Femur (tissue), 1 donor: ENCODE measurements around the gene KDM3B.
"Not testable (repeated sequence)": the region's sequence is repeated elsewhere in the genome, so short reads cannot be mapped to it uniquely, and the experiment has no call there.

ENCODE experiments used
- DNase-seq: peaks from one replicate; pipeline ENCODE4 v3.0.0-alpha.2; 2017

The KDM3B gene, protein sequence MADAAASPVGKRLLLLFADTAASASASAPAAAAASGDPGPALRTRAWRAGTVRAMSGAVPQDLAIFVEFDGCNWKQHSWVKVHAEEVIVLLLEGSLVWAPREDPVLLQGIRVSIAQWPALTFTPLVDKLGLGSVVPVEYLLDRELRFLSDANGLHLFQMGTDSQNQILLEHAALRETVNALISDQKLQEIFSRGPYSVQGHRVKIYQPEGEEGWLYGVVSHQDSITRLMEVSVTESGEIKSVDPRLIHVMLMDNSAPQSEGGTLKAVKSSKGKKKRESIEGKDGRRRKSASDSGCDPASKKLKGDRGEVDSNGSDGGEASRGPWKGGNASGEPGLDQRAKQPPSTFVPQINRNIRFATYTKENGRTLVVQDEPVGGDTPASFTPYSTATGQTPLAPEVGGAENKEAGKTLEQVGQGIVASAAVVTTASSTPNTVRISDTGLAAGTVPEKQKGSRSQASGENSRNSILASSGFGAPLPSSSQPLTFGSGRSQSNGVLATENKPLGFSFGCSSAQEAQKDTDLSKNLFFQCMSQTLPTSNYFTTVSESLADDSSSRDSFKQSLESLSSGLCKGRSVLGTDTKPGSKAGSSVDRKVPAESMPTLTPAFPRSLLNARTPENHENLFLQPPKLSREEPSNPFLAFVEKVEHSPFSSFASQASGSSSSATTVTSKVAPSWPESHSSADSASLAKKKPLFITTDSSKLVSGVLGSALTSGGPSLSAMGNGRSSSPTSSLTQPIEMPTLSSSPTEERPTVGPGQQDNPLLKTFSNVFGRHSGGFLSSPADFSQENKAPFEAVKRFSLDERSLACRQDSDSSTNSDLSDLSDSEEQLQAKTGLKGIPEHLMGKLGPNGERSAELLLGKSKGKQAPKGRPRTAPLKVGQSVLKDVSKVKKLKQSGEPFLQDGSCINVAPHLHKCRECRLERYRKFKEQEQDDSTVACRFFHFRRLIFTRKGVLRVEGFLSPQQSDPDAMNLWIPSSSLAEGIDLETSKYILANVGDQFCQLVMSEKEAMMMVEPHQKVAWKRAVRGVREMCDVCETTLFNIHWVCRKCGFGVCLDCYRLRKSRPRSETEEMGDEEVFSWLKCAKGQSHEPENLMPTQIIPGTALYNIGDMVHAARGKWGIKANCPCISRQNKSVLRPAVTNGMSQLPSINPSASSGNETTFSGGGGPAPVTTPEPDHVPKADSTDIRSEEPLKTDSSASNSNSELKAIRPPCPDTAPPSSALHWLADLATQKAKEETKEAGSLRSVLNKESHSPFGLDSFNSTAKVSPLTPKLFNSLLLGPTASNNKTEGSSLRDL (N-terminal part only)

DNA sequence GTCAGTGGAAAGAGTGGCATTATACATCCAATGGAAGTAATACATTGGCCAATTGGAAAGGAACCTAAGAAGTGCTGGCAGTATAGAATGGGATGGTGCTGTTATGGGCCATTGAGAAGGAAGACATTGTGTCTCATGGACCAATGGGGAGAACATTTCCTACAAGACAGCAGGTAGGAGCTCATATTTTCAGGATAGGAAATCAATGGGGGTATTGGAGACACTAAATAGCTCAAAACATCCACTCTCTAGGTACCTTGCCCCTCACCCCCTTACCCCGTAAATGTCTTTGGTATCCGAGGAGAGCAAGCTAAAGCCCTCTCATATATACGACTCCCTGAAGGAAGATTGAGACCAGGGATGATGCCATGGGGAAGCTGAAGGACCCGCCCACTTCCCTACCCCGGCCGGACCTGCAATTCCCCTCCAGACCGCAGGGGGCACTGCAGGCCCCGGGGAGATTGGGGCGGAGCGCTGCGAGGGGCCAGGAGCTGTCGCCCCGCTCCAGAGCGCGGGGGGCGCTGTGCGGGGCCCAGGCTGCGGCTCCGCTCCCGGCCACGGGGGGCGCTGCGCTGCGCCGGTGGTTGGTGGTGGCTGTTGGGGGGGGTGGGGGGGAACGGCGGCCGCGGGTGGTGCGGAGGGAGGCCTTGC lies at the start of gene KDM3B:
KDM3B (plus strand) TSS at position 615 of the 651 bp plus-strand sequence. CDS start 111 bp downstream, outside the sequence.
- peak; percentile 93 for DNase-seq

DNA sequence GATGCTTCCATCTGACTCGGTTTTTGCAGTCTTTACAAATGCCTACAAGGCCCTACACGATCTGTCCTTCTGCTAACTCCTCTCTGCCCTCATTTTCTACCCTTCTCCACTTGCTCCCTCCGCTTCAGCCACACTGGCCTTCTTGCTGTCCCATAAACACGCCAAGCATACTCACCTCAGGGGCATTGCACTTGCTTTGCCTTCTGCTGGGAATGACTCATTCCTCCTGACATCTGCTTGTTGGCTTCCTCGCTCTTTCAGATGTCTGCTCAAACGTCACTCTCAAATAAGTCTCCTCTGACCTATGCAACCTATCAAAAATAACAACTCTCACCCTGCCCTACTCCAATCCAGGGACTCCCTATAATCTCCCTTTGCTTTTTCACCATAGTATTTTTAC lies 49.1 kb upstream of the KDM3B start:
- no peak for DNase-seq

DNA sequence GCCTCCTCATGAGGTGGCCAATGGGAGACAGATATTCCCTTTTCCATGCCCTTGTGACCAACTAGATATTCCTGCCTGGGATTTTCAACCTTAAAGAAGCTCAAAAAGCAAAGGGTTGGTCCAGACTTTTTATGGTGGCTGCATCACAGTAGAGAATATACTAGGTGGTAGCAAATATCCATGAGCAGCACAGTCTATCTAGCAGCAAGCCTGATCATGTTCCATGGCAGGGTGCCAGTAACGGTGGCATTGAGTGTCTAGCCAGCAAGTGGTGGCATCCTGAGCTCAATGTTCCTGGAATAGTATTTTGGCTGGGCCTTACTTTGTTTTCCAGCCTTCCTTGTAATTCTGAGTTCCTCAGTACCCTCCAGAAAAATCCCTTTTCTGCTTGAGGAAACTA lies 46.7 kb upstream of the KDM3B start:
- peak; percentile 37 for DNase-seq

DNA sequence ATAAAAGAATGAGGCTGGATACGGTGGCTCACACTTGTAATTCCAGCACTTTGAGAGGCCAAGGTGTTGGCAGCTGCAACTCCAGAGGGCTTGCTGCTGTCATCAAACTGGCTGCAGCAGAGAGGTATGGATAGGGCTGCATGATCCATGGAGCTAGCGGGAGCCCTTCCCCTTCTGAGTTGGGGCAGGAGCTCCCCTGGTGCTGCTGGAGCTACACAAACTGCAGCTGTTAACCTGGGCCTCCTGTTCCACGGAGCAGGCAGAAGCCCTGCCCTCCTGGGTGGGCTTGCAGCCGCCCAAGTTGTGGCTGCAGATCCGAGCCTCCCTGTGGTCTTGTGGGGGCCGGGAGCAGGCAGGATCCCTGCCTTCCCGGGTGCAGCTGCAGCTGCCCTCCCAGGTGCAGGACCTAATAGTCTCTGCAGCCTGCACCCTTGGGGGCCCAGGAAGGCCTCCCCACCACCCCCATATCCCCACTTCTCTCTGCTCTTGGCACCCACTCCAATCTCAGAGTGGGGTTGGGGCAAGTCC lies 36.7 kb upstream of the KDM3B start:
- no peak for DNase-seq

DNA sequence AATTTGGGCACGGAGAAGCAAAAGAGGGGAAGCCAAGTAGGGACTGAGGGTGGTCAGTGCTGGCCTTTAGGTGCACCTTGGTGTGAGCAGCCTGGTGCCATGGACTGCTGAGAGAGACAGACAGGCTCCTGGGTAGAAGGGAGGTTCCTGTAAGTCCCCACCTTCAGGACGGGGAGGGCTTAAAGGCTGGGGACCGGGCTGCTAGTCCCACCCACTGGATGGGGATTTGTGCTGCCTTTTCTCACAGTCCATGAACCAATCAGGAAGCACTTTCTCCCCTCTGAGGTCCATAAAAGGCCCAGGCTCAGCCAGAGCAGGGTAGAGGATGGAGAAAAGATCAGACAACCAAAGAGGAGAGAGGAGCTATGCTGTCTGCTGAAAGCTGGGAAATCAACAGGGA lies 36.1 kb upstream of the KDM3B start:
- no peak for DNase-seq

DNA sequence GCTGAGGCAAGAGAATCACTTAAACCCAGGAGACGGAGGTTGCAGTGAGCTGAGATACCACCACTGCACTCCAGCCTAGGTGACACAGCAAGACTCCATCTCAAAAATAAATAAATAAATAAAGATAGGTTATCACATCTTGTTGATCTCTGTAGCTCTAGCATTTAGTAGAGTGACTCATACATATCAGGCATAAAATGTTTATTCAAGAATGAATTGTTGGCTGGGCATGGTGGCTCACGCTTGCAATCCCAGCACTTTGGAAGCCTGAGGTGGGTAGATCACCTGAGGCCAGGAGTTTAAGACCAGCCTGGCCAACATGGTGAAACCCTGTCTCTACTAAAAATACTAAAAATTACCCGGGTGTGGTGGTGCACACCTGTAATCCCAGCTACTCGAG lies 34.3 kb upstream of the KDM3B start:
- not testable (repeated sequence) for DNase-seq

DNA sequence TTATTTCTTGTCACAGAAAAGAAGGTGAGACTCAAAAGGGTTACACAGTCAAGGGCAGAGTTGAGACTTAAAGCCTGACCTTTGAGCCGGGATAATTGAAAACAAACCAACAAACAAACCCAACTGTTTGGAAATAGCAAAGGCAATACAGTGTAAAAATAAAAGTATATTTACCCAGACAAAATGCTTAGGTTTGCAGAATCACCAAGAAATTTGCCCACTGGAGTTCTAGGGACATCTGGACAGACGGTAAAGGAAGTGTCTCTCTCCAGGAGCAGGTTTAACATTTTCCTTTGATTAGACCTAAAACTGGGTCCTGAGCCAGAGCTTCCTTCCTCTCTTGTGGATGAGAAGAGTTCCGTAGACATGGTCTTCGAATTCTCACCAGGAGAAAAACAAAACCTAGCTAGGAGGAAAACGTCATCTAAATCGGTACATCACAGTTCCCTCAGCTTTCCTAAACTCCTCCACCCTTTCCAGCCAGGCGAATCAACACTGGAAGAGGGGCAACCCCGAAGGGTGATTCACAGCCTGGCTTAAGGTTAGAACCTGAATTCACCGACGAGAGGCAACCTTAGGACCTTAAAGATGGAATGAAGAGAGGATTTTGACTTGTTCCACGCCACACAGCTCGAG lies 21.6 kb upstream of the KDM3B start:
- DNase-seq = no peak

DNA sequence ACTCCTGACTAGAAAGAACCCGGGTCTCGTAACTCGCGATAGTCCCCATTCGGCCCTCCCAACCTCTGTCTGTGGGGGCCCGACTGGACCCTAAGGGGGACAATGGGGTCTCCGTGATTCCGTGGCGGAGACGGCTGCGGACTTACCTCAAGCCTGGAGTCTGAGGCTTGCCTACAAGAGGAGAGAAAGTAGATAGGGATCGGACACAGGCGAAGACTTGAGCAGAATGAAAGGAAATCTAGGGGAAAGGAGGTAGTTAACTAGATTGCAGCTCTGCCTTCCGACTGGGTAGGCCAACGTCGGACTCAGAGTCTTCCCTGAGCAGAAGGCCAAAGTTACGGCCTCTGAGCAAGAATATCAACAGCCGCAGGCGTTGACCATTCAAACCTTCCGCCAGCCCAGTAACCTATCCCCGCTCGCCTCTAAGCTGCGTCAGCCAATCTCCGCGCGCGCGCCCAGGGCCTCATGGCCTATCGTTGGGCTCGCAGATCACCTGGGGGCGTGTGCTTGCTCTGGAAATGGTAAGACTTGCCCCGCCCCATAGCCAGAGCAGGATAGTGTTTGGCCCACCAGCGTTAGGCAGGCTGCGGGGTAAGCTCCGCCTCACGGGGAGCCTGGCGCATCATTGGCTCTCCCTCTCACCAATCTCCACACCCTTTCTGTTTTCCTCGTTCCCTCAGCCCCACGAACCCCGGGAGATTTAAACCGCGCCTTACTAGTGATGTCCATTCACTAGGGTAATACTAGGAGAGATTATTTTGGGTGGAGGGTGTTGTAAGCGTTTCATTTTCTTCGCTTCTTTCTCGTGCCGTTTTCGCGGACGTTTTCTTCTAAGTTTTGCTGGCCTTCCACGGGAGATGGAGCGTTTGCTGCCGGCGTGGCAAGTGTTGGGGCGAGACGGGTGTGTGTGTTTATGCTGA lies 20.8 kb upstream of the KDM3B start, which contains the start of gene CDC25C:
CDC25C (minus strand) TSS at position 356 of the 920 bp plus-strand sequence. CDS start 624 bp downstream, outside the sequence.
- DNase-seq = peak; percentile 99

DNA sequence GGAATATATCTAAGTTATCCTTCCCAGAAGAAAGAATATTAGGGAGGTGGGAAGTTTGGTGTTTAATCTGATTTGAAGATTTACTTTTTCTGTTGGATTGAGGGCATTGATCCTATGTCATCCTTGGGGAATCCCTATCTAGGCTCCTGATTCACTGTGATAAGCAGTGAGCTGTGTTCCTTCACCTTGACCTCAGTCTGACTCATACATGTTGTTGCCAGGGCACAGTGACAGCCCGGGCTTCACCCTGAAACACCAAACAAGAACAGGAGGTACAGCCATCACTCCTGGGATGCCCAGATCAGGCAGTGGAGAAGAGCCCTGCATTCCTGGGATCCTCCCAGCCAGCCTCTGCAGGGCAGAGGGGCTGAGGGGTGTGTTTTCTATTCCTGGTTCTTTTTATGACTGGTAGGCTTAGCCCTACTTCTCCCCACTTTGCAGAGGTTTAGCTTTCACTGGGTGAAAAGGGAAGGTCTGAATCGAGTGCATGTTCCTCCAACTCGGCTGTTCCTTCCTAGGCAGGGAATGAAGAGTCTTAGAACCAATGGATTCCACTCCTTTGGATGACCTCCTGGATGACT lies 17.5 kb upstream of the KDM3B start:
- DNase-seq = no peak

DNA sequence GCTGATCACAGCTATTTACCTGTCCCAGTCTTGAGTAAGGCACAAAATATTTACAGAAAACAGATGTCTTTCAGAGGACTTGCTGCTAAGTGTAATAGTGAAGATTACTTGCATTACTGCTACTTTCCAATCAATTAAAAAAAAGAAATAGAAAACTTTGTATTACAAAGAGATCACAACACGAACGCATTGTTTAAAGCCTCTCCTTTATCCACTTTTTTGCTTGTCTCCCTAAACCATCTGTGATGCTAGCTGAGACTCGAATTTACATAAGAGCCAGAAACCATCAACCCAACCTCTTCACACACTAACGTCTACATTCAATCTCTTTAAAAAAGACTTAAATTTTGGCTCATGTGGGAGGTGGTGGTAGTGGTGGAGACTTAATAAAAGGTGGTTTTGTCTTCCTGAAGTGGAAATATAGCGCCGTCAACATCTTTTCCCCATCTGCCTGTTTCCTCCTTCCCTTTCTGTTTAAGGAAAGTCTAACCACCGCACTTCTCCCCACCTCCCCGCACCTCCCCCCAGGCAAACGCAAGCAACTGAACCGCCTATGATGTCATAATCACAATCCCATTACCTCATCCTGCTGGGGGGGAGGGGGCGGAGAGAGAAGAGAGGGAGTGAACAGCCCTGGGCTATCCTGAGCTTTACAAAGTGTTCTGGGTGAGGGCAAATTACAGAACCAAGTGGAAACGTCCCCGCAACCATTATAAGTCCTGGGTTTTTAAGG lies 15.4 kb upstream of the KDM3B start:
- no peak for DNase-seq

DNA sequence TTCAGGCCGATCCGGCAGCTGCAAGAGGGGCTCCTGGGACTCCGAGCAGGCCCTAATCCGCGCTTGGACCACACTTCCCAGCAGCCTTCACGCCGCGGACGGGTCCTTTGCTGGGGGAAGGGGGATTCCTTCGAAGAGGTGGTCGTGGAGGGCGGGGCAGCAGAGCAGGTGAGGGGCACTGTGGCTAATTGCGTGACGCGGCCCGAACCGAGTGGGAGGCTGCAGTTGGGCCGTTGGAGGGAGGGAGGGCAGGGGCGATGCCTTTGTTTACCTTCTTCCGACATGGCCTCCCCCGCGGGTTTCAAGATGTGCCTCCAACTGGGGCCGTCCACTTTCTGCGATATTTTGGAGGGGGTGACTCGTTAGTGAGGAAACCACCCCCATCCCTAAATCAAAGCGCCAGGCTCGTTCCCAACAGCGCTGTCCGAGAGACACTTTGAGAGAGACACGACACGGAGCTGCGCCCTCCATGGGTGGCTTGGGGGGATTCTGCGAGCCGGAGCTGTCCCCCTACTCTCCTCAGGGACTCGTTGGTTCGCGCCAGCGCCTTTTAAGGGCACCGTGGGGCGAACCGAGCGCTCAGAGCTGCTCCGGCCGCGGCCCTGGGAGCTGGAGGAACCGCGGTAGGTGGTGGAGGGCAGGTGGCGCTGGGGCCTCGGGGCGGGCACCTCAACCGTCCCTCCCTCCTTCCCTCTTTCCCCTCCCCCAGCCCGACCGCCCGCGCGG lies 14.6 kb upstream of the KDM3B start, which contains the start of gene FAM53C:
FAM53C (plus strand) TSS at position 582 of the 726 bp plus-strand sequence. CDS start 3,070 bp downstream, outside the sequence.
- DNase-seq = peak; percentile 95

DNA sequence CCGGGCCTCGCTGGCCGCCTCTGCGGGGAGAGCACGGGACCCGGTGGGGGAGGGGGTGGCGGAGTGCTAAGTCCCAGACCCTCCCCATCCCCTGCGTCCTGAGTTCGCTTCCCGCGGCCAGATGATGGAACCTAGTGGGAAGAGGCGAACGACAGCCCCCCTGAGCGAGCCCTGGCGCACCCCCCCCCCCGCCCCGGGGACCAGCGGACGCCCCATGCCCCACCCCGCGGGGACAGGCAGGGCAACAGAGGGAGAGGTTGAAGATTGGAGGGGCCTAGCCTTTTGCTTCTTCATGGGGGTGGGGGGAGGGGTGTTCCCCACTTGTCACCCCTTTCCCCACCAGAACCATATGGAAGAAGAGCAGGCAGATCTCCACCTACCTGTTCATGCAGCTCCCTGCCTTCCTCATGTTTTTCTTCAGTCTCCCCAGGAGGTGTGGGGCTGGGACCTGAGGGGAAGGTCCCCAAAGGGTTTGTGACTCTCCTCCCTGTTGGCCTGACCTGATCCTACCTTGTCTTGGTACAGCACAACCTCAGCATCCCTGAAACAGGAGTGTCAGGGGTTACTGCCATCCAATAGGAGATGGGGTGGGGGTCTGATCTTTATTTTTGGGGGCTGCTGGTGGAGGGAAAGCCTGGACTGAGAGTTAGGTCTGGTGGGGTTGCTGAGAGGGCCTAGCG lies 13.9 kb upstream of the KDM3B start:
- no peak for DNase-seq

DNA sequence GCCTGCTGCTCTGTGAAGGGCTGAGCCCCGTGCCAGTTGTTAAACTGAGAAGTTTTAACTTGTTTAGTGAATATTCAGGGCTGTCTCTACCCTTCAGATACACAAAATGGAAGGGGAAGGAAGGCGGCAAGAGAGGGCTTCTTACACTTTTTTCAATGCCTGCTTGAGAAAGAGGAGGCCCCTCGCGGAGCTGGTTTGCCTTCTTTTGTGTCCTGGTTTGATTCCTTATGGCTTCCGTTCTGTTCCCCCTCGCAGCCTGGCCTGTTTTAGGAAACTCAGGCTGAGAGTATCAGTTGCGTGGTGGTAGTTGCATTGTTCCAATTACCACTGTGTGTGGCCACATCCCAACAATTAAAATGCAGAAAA lies 13.4 kb upstream of the KDM3B start:
- no peak for DNase-seq

DNA sequence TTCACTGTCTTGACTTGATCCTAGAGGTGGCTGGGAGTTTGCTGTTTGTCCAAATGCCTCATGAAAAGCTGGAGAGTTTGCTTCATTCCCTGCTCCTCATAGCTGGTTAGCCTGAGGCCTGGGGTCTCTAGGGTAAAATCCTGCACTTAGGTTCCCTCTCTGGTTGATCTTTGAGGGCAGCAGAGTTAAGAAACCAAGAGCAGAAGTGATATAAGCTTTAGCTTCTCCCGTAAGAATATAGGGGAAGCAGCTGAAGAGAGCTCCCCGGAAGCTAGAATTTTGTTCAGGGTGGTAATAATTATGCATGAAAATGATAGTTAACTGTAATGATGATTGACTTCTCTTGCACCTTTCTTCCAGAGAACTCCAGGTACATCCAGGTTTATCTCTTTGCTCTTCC lies 13.0 kb upstream of the KDM3B start:
- DNase-seq = no peak

DNA sequence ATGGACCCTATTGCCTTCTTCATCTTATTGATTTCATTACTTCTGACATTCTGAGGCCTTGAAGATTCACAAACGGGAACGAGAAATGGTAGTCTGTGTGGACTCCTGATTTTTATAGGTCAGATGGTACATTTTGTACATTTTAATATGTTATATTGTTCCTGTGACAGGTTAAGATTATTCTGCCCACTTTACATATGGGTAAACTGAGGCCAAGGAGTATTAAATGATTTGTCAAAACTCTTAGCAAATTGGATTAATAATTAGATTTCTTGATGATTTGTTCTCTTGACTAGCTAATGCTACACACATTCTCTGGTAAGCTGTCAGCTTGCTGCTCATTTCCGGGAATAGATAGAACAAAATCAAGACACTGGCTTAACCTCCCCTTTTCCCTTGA lies 12.5 kb upstream of the KDM3B start:
- DNase-seq = no peak

DNA sequence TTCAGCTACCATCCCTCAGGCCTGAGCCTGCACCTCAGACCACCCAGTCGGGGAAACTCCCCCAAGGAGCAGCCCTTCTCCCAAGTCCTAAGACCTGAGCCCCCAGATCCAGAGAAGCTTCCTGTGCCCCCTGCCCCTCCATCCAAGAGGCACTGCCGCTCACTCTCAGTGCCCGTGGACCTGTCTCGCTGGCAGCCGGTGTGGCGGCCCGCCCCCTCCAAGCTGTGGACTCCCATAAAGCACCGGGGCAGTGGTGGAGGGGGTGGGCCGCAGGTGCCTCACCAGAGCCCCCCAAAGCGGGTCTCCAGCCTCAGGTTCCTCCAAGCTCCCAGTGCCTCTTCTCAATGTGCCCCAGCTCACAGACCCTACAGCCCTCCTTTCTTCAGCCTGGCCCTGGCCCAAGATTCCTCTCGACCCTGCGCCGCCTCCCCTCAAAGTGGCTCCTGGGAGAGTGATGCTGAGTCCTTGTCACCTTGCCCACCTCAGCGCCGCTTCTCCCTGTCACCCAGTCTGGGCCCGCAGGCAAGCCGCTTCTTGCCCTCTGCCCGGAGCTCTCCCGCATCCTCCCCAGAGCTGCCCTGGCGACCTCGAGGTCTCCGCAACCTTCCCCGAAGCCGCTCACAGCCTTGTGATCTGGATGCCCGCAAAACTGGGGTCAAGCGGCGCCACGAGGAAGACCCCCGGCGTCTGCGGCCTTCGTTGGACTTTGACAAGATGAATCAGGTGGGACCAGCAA lies 7.4 kb upstream of the KDM3B start:
- no peak for DNase-seq

DNA sequence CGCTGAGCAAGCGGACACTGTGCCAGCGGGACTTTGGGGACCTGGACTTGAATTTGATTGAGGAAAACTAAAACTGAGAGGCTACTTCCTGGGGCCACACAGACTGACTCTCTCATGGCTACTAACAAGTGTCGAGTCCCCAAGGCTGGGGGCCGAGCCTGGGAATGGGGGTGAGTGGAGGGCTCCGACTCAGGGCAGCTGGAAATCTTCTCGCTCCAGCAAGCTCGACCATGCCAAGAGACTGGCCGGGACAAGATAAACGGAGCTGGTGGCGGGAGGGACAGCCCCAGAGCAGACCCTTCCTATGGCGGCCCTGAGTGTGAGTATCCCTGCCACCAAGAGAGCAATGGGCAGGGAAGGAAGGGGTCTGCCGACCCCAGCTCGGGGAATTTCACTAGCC lies 5.6 kb upstream of the KDM3B start:
- DNase-seq = no peak
